Measurements from ENCODE around the gene LGALS9B.
"Not testable (repeated sequence)": the region's sequence is repeated elsewhere in the genome, so short reads cannot be mapped to it uniquely, and the experiment has no call there.

LGALS9B gene

GRCh38 chr17:20433382-20433781 lies 34.0 kb downstream of the LGALS9B start:
- DNase-seq; in situ Hi-C loops (cut with MboI; ENCODE audit: low pct_unique_long_range_greater_than_20kb, low sequenced_read_pairs): not testable (repeated sequence)

GRCh38 chr17:20427264-20427663 lies 40.1 kb downstream of the LGALS9B start:
- DNase-seq; in situ Hi-C loops (cut with MboI; ENCODE audit: low pct_unique_long_range_greater_than_20kb, low sequenced_read_pairs): not testable (repeated sequence)

DNA sequence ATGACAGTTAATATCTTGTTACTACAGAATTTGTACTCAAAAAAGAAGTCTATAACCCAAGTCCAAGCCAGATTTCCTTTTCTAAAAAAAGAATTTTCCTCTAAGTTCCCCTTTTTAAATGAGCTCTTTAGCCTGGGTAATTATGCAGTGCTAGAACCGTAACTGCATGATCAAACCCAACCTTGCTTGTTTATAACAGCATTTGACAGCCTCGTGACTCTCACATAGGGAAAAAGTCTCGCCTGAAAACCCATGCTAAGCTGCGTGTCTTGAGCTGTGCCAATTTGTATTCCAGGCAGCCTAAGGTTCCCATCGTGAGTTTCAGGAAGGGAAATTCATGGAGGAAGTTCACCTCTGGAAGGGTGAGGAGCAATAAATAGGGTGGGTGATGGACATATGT lies 44.5 kb downstream of the LGALS9B start:
- in situ Hi-C loops (cut with MboI; ENCODE audit: low pct_unique_long_range_greater_than_20kb, low sequenced_read_pairs): not testable (repeated sequence)

DNA sequence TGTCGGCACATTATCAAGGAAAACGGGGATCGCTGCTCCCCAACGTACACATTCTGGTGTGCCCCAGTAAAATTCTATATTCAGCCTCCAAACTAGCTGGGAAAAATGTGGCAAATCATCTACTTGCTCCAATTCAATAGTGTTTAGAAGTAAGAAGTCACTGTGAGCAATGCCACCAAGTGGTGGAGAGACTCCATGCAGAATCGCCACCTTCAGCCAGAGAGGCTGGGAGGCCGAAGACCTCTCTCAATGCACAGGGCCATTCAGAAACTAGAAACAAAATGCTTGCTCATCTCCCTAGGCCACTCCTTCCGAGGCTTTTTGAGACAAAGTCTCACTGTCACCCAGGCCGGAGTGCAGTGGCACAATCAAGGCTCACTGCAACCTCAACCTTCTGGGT lies 48.5 kb downstream of the LGALS9B start:
- in situ Hi-C loops (cut with MboI; ENCODE audit: low pct_unique_long_range_greater_than_20kb, low sequenced_read_pairs); DNase-seq: not testable (repeated sequence)

More for the DNA sequence above, 44.5 kb downstream of the LGALS9B start:
- DNase-seq: not testable (repeated sequence)

- in situ Hi-C loops (cut with MboI; ENCODE audit: low pct_unique_long_range_greater_than_20kb, low sequenced_read_pairs): not testable (repeated sequence)
Measured at GRCh38 chr17:20417492-20418080, 49.8 kb downstream of the LGALS9B start.

DNA sequence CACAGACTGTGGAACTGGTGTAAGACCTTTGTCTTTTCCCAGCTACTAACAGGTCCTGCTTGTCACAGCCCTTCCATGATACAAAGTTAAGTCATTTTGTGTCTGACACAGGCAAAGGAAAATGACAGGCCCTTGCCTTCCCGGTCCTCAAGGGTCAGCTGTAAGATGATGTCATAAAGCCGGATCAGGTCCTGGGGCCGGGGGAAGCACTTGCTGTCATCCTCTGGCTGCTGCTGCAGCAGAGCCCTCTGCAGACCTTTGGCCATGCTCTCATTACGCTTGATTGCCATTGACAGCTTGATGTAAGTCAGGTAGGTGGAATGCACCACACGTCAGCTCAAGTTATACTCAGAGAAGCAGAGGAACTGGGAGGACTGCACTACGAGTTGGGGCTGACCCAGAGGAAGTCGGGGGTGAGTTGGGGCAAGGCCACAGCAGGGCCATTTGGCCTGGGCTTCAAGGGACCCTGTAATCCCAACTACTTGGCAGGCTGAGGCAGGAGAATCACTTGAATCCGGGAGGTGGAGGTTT lies 50.9 kb downstream of the LGALS9B start:
- DNase-seq; in situ Hi-C loops (cut with MboI; ENCODE audit: low pct_unique_long_range_greater_than_20kb, low sequenced_read_pairs): not testable (repeated sequence)

More at GRCh38 chr17:20417492-20418080, 49.8 kb downstream of the LGALS9B start:
- not testable (repeated sequence) for DNase-seq

GRCh38 chr17:20415479-20415878 lies 51.9 kb downstream of the LGALS9B start:
- in situ Hi-C loops (cut with MboI; ENCODE audit: low pct_unique_long_range_greater_than_20kb, low sequenced_read_pairs); DNase-seq: not testable (repeated sequence)

DNA sequence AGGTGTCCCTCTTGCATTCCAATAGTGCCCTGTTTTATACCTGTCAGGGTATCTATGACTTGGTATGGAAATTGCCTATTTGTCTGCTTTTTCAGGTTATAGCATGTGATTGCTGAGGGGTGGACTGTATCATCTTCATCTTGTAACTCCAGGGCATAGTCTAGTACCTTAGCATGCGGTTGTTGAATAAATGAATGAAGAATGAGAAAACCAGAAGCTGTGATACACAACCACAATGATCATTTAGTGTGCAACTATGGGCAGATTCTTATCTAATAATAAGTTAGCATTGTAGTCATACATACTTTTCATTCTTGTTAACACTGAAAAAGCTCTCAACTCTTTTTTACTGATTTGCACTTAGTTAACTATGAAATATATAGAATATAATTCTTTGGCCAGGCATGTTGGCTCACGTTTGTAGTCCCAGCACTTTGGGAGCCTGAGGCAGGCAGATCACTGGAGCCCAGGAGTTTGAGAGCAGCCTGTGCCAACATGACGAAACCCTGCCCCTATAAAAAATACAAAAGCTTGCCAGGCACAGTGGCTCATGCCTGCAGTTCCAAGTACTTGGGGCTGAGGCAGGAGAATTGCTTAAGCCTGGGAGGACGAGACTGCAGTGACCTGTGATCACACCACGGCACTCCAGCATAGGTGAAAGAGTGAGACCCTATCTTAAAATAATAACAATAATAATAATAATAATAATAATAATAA lies 65.9 kb downstream of the LGALS9B start:
- DNase-seq; in situ Hi-C loops (cut with MboI; ENCODE audit: low pct_unique_long_range_greater_than_20kb, low sequenced_read_pairs): not testable (repeated sequence)

- DNase-seq; in situ Hi-C loops (cut with MboI; ENCODE audit: low pct_unique_long_range_greater_than_20kb, low sequenced_read_pairs): not testable (repeated sequence)
Measured at GRCh38 chr17:20400559-20401305, 66.6 kb downstream of the LGALS9B start.

Measured in KBM-7 (cell line).